ENCODE measurements around the gene HSF4.

Gene HSF4

DNA sequence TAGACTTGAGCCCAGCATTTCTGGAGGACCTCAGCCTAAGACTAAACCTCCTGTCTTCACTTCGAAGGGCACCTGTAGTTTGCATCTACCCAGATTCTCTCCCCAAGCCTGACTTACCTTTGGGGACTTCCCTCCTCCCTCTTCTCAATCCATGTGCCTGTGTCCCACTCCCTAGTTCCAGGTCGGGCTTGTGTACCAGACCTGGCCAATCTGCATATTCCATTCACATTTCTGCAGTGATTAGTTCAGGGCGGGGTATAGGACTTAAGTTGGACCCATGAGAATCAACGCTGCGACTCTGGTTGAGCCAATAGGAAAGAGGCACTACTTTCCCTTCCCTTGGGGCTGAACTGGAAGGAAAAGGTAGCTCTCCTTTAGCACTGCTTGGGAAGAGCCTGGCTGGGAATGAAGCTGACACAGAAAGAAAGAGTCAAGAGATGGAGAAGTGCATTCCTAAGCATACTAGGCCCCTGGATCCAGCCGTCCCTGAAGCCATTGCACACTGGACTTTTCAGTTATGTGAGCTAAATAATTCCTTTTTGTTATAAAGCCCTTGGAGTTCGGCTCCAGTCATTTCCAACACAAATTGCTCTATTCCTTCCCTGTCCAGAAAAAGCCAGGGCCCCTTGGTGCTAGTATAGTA, 7.3 kb upstream of the HSF4 start:
- Mint-ChIP-seq H3K27ac (no peak overlapping the region), H3K36me3 (ENCODE audit: low read depth) (no peaks in the 10 kb centered on the region), H3K27me3 (ENCODE audit: low read depth, poor library complexity) (peaks cover 100% of the 10 kb centered on the region), H3K4me3 (no peak overlapping the region), H3K9me3 (peaks cover 4% of the 10 kb centered on the region), H3K4me1 (peaks cover 9% of the 10 kb centered on the region)
- TF ChIP-seq CTCF (IDR thresholded peaks at IDR 0.05), result no peak
- no peak for DNase-seq

DNA sequence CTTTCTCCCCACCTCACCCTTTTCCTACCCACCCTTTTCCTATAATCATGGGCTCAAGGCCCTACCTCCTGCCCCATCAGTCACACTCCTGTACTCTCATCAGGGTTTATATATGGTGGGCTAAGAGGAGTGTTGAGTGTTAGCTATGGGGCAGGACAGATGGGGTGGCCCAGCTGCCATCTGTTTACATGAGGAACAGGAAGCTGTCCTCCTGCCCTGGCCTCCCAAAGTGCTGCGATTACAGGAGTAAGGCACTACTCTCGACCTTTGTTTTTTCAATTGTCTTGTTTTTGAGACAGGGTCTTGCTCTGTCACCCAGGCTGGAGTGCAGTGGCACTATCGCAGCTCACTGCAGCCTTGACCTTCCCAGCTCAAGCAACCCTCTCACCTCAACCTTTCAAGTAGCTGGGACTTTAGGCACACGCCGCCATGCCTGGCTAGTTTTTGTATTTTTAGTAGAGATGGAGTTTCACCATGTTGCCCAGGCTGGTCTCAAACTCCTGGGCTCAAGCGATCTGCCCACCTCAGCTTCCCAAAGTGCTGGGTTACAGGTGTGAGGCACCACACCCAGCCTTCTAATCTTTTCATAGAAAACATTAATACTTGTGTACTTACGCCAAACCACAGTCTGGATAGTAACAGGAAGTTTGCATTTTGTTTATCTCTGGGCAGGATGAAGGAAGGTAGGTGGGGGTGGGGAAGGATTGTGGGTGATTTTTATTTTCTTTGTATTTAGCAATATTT, 6.5 kb upstream of the HSF4 start:
- peaks cover 9% of the 10 kb centered on the region for H3K4me1 Mint-ChIP-seq
- peaks cover 100% of the 10 kb centered on the region for H3K27me3 Mint-ChIP-seq (ENCODE audit: low read depth, poor library complexity)
- H3K9me3 Mint-ChIP-seq, result peaks cover 4% of the 10 kb centered on the region
- H3K27ac Mint-ChIP-seq, result no peak overlapping the region
- TF ChIP-seq CTCF (IDR thresholded peaks at IDR 0.05), result no peak
- H3K36me3 Mint-ChIP-seq (ENCODE audit: low read depth), result no peaks in the 10 kb centered on the region
- DNase-seq, result no peak
- peak overlapping the region; percentile 66 for H3K4me3 Mint-ChIP-seq

DNA sequence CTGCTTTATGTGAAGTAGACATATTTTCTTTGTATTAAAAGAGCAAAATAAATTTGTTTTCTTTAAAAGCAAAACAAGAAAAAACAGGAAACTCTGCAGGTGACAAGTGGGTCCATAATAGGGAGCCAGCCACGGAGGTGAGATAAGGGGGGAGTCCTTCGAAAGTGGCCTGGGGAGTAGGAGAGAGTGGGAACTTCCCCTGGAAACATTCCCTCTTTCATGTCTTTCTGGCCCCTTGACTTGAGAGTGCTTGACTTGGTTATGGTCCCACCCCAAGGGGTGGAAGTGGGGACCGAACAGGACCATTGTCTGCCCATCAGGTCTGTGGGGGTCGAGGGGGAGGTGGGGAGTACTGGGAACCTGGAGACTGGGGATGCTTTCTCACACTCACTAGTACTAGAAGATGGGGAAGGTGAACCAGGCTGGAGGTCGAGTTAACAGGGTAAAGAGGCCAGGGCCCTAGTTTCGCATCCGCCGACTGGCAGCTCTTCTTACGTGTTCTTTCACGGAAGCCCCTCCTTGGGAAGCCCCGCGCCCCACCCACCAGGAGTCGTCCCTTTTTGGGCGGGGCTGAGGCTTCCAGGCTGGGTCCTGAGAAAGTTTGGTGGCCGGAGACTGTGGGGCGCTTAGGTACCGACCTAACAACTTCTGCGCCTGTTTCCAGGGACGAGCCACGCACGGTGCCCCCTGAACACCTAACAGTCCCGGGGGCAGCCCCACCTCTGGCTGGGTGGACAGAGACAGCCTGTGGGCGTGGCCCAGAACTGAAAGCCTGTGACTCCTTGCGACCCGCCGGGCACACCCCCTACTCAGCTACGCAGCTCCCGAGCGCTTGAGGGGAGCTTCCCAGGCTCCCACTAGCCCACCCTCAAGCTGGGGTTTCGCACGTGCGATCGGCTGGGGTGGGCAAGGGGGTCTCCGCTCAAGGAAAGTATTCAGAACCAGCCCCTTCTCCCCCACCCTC, 5.6 kb upstream of the HSF4 start:
- Mint-ChIP-seq H3K4me1 (peaks cover 9% of the 10 kb centered on the region), H3K36me3 (ENCODE audit: low read depth) (no peaks in the 10 kb centered on the region), H3K27ac (no peak overlapping the region), H3K4me3 (peak overlapping the region; percentile 66), H3K9me3 (peaks cover 4% of the 10 kb centered on the region), H3K27me3 (ENCODE audit: low read depth, poor library complexity) (peaks cover 100% of the 10 kb centered on the region)
- no peak for TF ChIP-seq CTCF (IDR thresholded peaks at IDR 0.05)
- DNase-seq, result no peak

DNA sequence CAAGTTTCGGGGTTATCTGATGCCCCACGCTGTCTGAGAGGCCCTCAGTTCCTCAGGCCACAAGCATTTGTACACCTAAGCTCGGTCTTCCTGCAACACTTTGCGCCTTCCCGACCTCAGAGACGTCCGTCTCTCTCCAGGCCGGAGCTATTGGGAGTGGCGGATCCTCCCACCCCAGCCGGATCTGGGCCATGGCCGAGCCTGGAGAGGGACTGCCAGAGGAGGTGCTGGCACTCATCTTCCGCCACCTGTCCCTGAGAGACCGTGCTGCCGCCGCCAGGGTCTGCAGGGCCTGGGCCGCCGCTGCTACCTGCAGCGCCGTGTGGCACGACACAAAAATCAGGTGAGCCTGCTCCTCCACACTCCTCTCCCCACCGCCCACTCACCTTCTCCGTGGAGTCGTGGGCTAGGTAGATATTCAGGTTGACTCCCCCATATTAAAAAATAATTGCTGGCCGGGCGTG, 2.9 kb upstream of the HSF4 start:
- Mint-ChIP-seq H3K4me1 (peaks cover 9% of the 10 kb centered on the region), H3K4me3 (no peak overlapping the region)

More for the DNA sequence above, 2.9 kb upstream of the HSF4 start:
- no peak for DNase-seq
- TF ChIP-seq CTCF (IDR thresholded peaks at IDR 0.05), result no peak
- Mint-ChIP-seq H3K27me3 (ENCODE audit: low read depth, poor library complexity) (peaks cover 99% of the 10 kb centered on the region), H3K9me3 (peaks cover 4% of the 10 kb centered on the region), H3K27ac (no peak overlapping the region), H3K36me3 (ENCODE audit: low read depth) (no peaks in the 10 kb centered on the region)
